Nephron (organoid): ENCODE results near the gene SMC5.
"Not testable (repeated sequence)": the region's sequence is repeated elsewhere in the genome, so short reads cannot be mapped to it uniquely, and the experiment has no call there.

Experiments
- H3K27ac Mint-ChIP-seq, 3 experiments: 2 replicates each; pipeline ENCODE4 v1.8.0; 2020; ENCODE audit warnings: mixed read lengths in 3 of 3, mild to moderate bottlenecking in 2 of 3, moderate library complexity in 1 of 3
- H3K27me3 Mint-ChIP-seq: 2 replicates; pipeline ENCODE4 v1.8.0; 2021; ENCODE audit warnings: low read depth, mild to moderate bottlenecking, moderate library complexity, mixed read lengths
- H3K36me3 Mint-ChIP-seq: 2 replicates; pipeline ENCODE4 v1.8.0; 2020; ENCODE audit warnings: low read depth, mixed read lengths
- H3K4me1 Mint-ChIP-seq: 2 replicates; pipeline ENCODE4 v1.8.0; 2020; ENCODE audit warnings: mixed read lengths
- H3K4me3 Mint-ChIP-seq, 3 experiments: 2 replicates each; pipeline ENCODE4 v1.8.0; 2020; ENCODE audit warnings: mild to moderate bottlenecking in 3 of 3, mixed read lengths in 3 of 3, moderate library complexity in 2 of 3
- H3K9me3 Mint-ChIP-seq: 2 replicates; pipeline ENCODE4 v1.8.0; 2020; ENCODE audit warnings: mixed read lengths
- TF ChIP-seq, protein P1 (sequence below), 3 experiments: fragments of 200-600 bp; sonication (generic); IDR thresholded peaks; one replicate each; pipeline ENCODE4 v1.5.0; 2021; ENCODE audit warnings: antibody characterized with exemption in 3 of 3; ENCODE audit not compliant: unreplicated experiment in 3 of 3

Gene SMC5

DNA sequence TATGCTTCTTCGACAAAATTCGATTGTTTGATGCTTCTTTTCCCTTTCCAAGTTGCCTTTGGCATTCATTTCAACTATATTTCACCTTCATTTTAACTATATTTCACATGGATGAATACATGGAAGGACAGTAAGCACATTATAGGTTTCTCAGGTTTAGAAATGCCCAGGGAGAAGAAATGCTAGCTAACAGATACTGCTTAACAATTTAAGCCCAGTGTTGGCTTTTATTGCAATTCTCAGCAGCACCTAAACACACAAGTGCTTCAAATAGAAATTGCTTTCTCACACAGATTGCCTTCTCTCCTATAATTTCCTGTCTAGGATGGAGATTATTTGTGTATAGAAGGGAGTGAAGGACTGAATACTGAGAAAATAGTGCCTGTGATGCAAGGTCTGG, 30.2 kb upstream of the SMC5 start:
- H3K27ac Mint-ChIP-seq, result peak overlapping the region; percentile 17 to 58 (median 57)
- H3K4me3 Mint-ChIP-seq, result no peak overlapping the region
- H3K27me3 Mint-ChIP-seq, result no peaks in the 10 kb centered on the region

DNA sequence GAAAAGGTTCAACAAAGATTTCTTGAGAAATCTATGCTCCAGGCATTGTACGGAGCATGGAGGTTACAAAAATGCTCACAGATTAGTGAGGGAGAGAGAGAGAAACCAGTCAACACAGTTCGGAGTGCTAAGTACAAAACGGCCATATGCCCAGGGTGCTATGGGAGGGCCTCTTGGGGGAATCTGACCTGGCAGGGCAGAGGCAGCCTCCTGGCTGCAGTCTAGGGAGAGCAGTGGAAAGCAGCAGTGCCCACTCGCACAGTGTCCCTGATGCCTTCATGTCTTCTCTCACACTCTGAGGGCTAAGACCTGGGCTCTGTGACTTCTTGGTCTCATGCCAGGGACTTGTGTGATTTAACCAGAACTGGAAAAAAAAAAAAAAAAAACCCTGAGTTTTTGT, 29.8 kb upstream of the SMC5 start:
- Mint-ChIP-seq H3K4me3 (no peak overlapping the region), H3K4me1 (peaks cover 27% of the 10 kb centered on the region), H3K27me3 (no peaks in the 10 kb centered on the region), H3K27ac (peak overlapping the region; percentile 15 to 58 (median 17)), H3K9me3 (peaks cover 13% of the 10 kb centered on the region), H3K36me3 (peaks cover 9% of the 10 kb centered on the region)
- TF ChIP-seq, protein P1, sequence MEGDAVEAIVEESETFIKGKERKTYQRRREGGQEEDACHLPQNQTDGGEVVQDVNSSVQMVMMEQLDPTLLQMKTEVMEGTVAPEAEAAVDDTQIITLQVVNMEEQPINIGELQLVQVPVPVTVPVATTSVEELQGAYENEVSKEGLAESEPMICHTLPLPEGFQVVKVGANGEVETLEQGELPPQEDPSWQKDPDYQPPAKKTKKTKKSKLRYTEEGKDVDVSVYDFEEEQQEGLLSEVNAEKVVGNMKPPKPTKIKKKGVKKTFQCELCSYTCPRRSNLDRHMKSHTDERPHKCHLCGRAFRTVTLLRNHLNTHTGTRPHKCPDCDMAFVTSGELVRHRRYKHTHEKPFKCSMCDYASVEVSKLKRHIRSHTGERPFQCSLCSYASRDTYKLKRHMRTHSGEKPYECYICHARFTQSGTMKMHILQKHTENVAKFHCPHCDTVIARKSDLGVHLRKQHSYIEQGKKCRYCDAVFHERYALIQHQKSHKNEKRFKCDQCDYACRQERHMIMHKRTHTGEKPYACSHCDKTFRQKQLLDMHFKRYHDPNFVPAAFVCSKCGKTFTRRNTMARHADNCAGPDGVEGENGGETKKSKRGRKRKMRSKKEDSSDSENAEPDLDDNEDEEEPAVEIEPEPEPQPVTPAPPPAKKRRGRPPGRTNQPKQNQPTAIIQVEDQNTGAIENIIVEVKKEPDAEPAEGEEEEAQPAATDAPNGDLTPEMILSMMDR (IDR thresholded peaks at IDR 0.05; ENCODE audit: unreplicated experiment in 3 of 3), result no peak

More for the DNA sequence above, 30.2 kb upstream of the SMC5 start:
- H3K9me3 Mint-ChIP-seq, result peaks cover 9% of the 10 kb centered on the region
- H3K4me1 Mint-ChIP-seq, result peaks cover 27% of the 10 kb centered on the region
- TF ChIP-seq, protein P1 (IDR thresholded peaks at IDR 0.05; ENCODE audit: unreplicated experiment in 3 of 3), result no peak
- peaks cover 5% of the 10 kb centered on the region for H3K36me3 Mint-ChIP-seq

DNA sequence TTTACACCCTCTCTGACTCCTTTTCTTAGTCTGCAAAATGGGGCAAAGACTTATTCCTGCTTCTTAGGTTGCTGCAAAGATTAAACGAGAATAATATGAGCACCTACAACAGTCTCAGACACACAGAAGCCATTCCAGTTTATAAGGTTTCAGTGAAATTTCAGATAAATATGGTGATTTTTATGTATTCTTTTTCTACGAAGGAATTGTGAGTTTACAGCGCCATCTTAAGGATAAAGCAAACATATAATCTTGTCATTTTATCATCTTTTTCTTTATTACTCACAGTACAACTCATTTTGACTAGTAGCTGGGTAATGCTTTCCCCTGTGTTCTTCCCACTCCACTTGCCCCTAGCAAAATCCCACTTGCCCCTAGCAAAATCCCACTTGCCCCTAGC, 29.2 kb upstream of the SMC5 start:
- Mint-ChIP-seq H3K4me1 (peaks cover 27% of the 10 kb centered on the region), H3K9me3 (peaks cover 13% of the 10 kb centered on the region), H3K27me3 (no peaks in the 10 kb centered on the region), H3K27ac (peak overlapping the region in 2 of 3 experiments; percentile 4 to 58), H3K36me3 (peaks cover 9% of the 10 kb centered on the region), H3K4me3 (no peak overlapping the region)
- TF ChIP-seq, protein P1 (IDR thresholded peaks at IDR 0.05; ENCODE audit: unreplicated experiment in 3 of 3), result peak in 1 of 3 experiments; percentile 35

DNA sequence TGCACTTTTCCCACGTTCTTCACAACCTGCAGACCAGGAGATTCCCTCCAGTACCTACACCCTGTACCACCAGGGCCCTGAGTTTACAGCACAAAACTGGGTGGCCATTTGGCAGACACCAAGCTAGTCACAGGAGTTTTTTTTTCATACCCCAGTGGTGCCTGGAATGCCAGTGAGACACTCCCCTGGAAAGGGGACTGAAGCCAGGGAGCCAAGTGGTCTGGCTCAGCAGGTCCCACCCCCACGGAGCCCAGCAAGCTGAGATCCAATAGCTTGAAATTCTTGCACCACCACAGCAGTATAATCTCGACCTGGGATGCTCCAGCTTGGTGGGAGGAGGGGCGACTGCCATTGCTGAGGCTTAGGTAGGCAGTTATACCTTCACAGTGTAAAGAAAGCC, 26.3 kb upstream of the SMC5 start:
- Mint-ChIP-seq H3K27ac (no peak overlapping the region), H3K27me3 (no peaks in the 10 kb centered on the region), H3K9me3 (peaks cover 31% of the 10 kb centered on the region), H3K4me1 (peaks cover 27% of the 10 kb centered on the region), H3K4me3 (no peak overlapping the region), H3K36me3 (peaks cover 20% of the 10 kb centered on the region)
- TF ChIP-seq, protein P1 (IDR thresholded peaks at IDR 0.05; ENCODE audit: unreplicated experiment in 3 of 3), result no peak

DNA sequence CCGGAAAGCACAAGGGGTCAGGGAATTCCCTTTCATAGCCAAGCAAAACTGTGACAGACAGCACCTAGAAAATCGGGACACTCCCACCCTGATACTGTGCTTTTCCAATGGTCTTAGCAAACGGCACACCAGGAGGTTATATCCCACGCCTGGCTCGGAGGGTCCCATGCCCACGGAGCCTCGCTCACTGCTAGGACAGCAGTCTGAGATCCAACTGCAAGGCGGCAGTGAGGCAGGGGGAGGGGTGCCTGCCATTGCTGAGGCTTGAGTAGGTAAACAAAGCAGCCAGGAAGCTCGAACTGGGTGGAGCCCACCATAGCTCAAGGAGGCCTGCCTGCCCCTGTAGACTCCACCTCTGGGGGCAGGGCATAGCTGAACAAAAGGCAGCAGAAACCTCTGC, 24.6 kb upstream of the SMC5 start:
- H3K4me3 Mint-ChIP-seq, H3K27me3 Mint-ChIP-seq, H3K27ac Mint-ChIP-seq: not testable (repeated sequence)
- H3K4me1 Mint-ChIP-seq, result peaks cover 15% of the 10 kb centered on the region
- H3K36me3 Mint-ChIP-seq, result peaks cover 20% of the 10 kb centered on the region
- peaks cover 43% of the 10 kb centered on the region for H3K9me3 Mint-ChIP-seq

DNA sequence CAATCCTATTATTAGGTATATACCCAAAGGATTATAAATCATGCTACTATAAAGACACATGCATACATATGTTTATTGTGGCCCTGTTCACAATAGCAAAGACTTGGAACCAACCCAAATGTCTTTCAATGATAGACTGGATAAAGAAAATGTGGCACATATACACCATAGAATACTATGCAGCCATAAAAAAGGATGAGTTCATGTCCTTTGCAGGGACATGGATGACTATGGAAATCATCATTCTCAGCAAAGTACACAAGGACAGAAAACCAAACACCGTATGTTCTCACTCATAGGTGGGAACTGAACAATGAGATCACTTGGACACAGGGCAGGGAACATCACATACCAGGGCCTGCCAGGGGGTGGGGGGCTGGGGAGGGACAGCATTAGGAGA, 12.8 kb upstream of the SMC5 start:
- not testable (repeated sequence) for H3K4me3 Mint-ChIP-seq, H3K27me3 Mint-ChIP-seq, H3K36me3 Mint-ChIP-seq, H3K27ac Mint-ChIP-seq, H3K4me1 Mint-ChIP-seq
- peaks cover 28% of the 10 kb centered on the region for H3K9me3 Mint-ChIP-seq

DNA sequence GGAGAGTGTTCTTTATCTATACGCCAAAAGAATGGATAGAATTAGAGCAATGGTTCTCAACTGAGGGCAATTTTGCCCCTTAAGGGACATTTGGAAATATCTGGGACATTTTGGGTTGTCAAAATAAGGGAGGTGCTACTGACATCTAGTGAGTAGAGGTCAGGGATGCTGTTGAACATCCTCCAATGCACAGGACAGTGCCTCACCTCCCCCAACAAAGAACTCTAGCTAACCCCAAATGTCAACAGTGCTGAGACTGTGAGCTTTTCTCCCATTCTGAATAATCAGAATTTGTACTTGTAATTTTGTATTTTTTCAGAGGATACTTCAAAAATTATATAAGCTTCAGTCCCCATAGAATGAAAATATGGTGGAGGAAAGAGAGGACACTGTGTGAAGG, 8.6 kb upstream of the SMC5 start:
- TF ChIP-seq, protein P1 (IDR thresholded peaks at IDR 0.05; ENCODE audit: unreplicated experiment in 3 of 3), result no peak
- Mint-ChIP-seq H3K27me3 (no peaks in the 10 kb centered on the region), H3K4me1 (peaks cover 20% of the 10 kb centered on the region), H3K27ac (no peak overlapping the region), H3K9me3 (no peaks in the 10 kb centered on the region), H3K36me3 (no peaks in the 10 kb centered on the region), H3K4me3 (no peak overlapping the region)
